ENCODE measurements around the gene C5orf34.

GRCh38 chr5:43514816-43515677 is at the start of gene C5orf34:
- TF ChIP-seq POLR2A (IDR thresholded peaks at IDR 0.05) (peak; percentile 40 to 50), CTCF (IDR thresholded peaks at IDR 0.05 in 4 of 5, conservative IDR thresholded peaks at IDR 0.05 in 1 of 5) (no peak)
